Uterus (tissue), 4 donors: Measurements from ENCODE around the gene SLC38A11. TPM values are rescaled to one million over a fixed set of nuclear protein-coding genes. Genes with fewer than 3 reads are reported as not detected.

Experiments
- DNase-seq, 2 donors: peaks; one replicate each; pipeline ENCODE4 v3.0.0-alpha.2; 2019 to 2020
- H3K27ac ChIP-seq, 2 donors: fragments of 200-600 bp; sonication (generic); 1 replicate in 1 of 2; 2 replicates in 1 of 2; pipeline ENCODE4 v1.5.1; 2016 to 2018
- H3K27me3 ChIP-seq, 2 donors: fragments of 200-600 bp; sonication (generic); one replicate each; pipeline ENCODE4 v1.5.1; 2018 to 2019; ENCODE audit warnings: control low read depth in 1 of 2
- H3K36me3 ChIP-seq, 2 donors: fragments of 200-600 bp; sonication (generic); one replicate each; pipeline ENCODE4 v1.5.1; 2019; ENCODE audit warnings: control low read depth in 1 of 2
- H3K4me1 ChIP-seq, 2 donors: fragments of 200-600 bp; sonication (generic); one replicate each; pipeline ENCODE4 v1.5.1; 2018 to 2019; ENCODE audit warnings: control low read depth in 1 of 2
- H3K4me3 ChIP-seq, 2 donors: fragments of 200-600 bp; sonication (generic); 1 replicate in 1 of 2; 2 replicates in 1 of 2; pipeline ENCODE4 v1.5.1; 2018 to 2019; ENCODE audit warnings: mild to moderate bottlenecking in 1 of 2
- H3K9me3 ChIP-seq, 2 donors: fragments of 200-600 bp; sonication (generic); one replicate each; pipeline ENCODE4 v1.5.1; 2019; ENCODE audit warnings: control low read depth in 1 of 2
- POLR2A ChIP-seq, 2 donors: fragments of 450-650 bp; IDR thresholded peaks; one replicate each; pipeline ENCODE4 v1.6.1; 2016; ENCODE audit warnings: antibody characterized with exemption in 2 of 2, mild to moderate bottlenecking in 1 of 2, moderate library complexity in 1 of 2
- intact Hi-C: fragments of 100-400 bp; cut with DNase I; formaldehyde crosslinking; loops from one replicate; pipeline ENCODE4 v1.15.1; 2023; ENCODE audit warnings: low total_unique reads
- small RNA-seq: library from RNA; depleted of rRNA; stranded (forward); fragments of <200 nt; gene quantifications from one replicate; pipeline ENCODE3, GENCODE V24; 2016
- total RNA-seq, 4 donors: library from RNA; depleted of rRNA in 3 of 4; stranded (reverse); fragments of >200 nt in 3 of 4; gene quantifications; one replicate each; pipeline versions ENCODE4 v1.1.0 to v1.2.4, GENCODE V29; 2014 to 2023
- TF ChIP-seq, protein P1 (sequence below), 4 experiments: fragments of 200-600 bp in 2 of 4; fragments of 450-650 bp in 2 of 4; sonication (generic) in 2 of 4; IDR thresholded peaks; one replicate each; pipeline ENCODE4 v1.5.1; 2016 to 2019; ENCODE audit warnings: antibody characterized with exemption in 4 of 4, mild to moderate bottlenecking in 2 of 4, moderate library complexity in 1 of 4
- donor health status: DM: yes; HTN: yes; CAD: no.

SLC38A11 gene
- total RNA-seq, 4 donors from 2014 or later: under 0.01 to 3.2 (median 1.3) TPM

DNA sequence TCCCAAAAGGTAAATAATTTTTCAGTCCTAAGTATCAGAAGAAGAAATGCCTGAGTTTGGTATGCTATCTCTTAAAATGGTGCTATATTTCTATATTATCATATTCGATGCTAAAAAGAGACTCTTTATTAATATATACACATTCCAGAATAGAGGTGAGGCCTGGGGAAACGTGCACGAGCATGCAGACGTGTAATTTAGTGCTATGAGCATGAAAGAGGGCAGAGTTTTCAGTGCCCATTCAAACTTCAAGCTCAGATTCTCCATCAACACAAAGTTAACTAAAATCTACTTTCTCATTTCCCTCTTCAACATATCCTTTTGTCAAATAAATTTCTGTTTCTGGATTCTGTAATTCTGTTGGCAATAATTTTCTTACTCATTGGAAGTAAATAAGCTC, 108.0 kb downstream of the SLC38A11 start:
- DNase-seq: no peak
- H3K36me3 ChIP-seq: no peaks in the 10 kb centered on the region
- H3K27ac ChIP-seq: no peak overlapping the region
- intact Hi-C loops: no loop called here
- H3K4me3 ChIP-seq: no peak overlapping the region
- no peaks in the 10 kb centered on the region for H3K4me1 ChIP-seq
- no peaks in the 10 kb centered on the region for H3K9me3 ChIP-seq
- TF ChIP-seq, protein P1, sequence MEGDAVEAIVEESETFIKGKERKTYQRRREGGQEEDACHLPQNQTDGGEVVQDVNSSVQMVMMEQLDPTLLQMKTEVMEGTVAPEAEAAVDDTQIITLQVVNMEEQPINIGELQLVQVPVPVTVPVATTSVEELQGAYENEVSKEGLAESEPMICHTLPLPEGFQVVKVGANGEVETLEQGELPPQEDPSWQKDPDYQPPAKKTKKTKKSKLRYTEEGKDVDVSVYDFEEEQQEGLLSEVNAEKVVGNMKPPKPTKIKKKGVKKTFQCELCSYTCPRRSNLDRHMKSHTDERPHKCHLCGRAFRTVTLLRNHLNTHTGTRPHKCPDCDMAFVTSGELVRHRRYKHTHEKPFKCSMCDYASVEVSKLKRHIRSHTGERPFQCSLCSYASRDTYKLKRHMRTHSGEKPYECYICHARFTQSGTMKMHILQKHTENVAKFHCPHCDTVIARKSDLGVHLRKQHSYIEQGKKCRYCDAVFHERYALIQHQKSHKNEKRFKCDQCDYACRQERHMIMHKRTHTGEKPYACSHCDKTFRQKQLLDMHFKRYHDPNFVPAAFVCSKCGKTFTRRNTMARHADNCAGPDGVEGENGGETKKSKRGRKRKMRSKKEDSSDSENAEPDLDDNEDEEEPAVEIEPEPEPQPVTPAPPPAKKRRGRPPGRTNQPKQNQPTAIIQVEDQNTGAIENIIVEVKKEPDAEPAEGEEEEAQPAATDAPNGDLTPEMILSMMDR (IDR thresholded peaks at IDR 0.05): no peak
- TF ChIP-seq POLR2A (IDR thresholded peaks at IDR 0.05): no peak
- no peaks in the 10 kb centered on the region for H3K27me3 ChIP-seq

DNA sequence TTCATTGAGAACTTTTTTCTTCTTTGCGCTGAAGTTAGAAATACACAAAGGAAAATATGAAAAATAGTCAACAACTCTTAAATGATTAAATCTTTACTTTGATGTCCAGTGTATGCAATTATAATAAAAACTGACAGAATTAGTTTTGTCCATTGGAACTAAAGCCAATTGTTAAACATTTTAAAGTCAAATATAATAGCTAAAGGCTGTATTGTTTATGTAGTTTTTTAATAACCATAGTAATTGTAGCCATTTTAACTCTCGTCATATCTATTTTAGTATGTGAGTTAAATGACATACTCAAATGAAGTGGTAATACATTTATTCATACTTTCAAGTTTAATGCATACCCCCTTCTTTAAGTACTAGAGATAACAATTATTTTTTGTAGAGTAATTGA, 109.0 kb downstream of the SLC38A11 start:
- intact Hi-C loops: no loop called here
- Histone ChIP-seq H3K4me1 (no peaks in the 10 kb centered on the region), H3K36me3 (no peaks in the 10 kb centered on the region), H3K9me3 (no peaks in the 10 kb centered on the region), H3K27ac (no peak overlapping the region), H3K27me3 (no peaks in the 10 kb centered on the region), H3K4me3 (no peak overlapping the region)
- no peak for DNase-seq
- TF ChIP-seq POLR2A (IDR thresholded peaks at IDR 0.05): no peak
- TF ChIP-seq, protein P1 (IDR thresholded peaks at IDR 0.05): no peak

Small RNAs within 50 kb of the gene (small RNA-seq; reads per million reads assigned to genes)
- gene RNA5SP110 (not detected), gene RNA5SP111 (not detected)

Other genes with a start within 250 kb of the SLC38A11 start
- 10 to 100 TPM in 2 of 4 donors, 1 to 10 TPM in 2; 4.1 to 32.6 (median 17.9) TPM for gene COBLL1, start 113.7 kb downstream of the SLC38A11 start, total RNA-seq
- gene SCN3A, start 248.5 kb upstream of the SLC38A11 start, total RNA-seq: 10 to 100 TPM in 1 of 4 donors, 1 to 10 TPM in 3; 2.4 to 18.4 (median 5.2) TPM